Esophagus squamous epithelium (tissue), 4 donors: Measurements from ENCODE around the gene MRPS27.

ENCODE experiments used
- POLR2A ChIP-seq, 4 donors: fragments of 450-650 bp; IDR thresholded peaks; one replicate each; pipeline ENCODE4 v1.6.1; 2017; ENCODE audit warnings: antibody characterized with exemption in 4 of 4, mild to moderate bottlenecking in 4 of 4, moderate library complexity in 3 of 4
- TF ChIP-seq, protein P1 (sequence below), 6 experiments: fragments of 450-650 bp in 4 of 6; fragments of 200-600 bp in 2 of 6; sonication (generic) in 2 of 6; IDR thresholded peaks; one replicate each; pipeline ENCODE4 v1.5.1; 2016 to 2019; ENCODE audit warnings: antibody characterized with exemption in 6 of 6, mild to moderate bottlenecking in 4 of 6, moderate library complexity in 4 of 6

GRCh38 chr5:72244862-72245371 is 75.1 kb downstream of the MRPS27 start:
- TF ChIP-seq, protein P1, sequence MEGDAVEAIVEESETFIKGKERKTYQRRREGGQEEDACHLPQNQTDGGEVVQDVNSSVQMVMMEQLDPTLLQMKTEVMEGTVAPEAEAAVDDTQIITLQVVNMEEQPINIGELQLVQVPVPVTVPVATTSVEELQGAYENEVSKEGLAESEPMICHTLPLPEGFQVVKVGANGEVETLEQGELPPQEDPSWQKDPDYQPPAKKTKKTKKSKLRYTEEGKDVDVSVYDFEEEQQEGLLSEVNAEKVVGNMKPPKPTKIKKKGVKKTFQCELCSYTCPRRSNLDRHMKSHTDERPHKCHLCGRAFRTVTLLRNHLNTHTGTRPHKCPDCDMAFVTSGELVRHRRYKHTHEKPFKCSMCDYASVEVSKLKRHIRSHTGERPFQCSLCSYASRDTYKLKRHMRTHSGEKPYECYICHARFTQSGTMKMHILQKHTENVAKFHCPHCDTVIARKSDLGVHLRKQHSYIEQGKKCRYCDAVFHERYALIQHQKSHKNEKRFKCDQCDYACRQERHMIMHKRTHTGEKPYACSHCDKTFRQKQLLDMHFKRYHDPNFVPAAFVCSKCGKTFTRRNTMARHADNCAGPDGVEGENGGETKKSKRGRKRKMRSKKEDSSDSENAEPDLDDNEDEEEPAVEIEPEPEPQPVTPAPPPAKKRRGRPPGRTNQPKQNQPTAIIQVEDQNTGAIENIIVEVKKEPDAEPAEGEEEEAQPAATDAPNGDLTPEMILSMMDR (IDR thresholded peaks at IDR 0.05) = peak in 2 of 6 experiments; percentile 17 to 43
- TF ChIP-seq POLR2A (IDR thresholded peaks at IDR 0.05) = no peak
